Neural cell (in vitro differentiated cells): Measurements from ENCODE around the gene REPS1.

Experiments
- CTCF ChIP-seq: fragments of 450-650 bp; IDR thresholded peaks from 2 replicates; pipeline ENCODE4 v1.5.1; 2014; ENCODE audit warnings: antibody characterized with exemption, mild to moderate bottlenecking, moderate library complexity; ENCODE audit not compliant: poor library complexity, severe bottlenecking
- EP300 ChIP-seq: fragments of 450-650 bp; conservative IDR thresholded peaks from 2 replicates; pipeline ENCODE4 v1.6.1; 2014; ENCODE audit warnings: antibody characterized with exemption, mild to moderate bottlenecking, moderate library complexity; ENCODE audit not compliant: poor library complexity, severe bottlenecking
- TAF1 ChIP-seq: IDR thresholded peaks from 2 replicates; pipeline ENCODE4 v1.6.1; 2012; ENCODE audit warnings: low read depth

- TF ChIP-seq CTCF (no peak), EP300 (no peak), TAF1 (no peak)
Observed at GRCh38 chr6:138965291-138965874, 22.7 kb downstream of the REPS1 start.
